Omental fat pad (tissue), 4 donors: ENCODE measurements around the gene SF1. TPM values are rescaled to one million over a fixed set of nuclear protein-coding genes. Genes with fewer than 3 reads are reported as not detected.

Experiments
- ATAC-seq: fragments of 150-250 bp; one replicate; pipeline ENCODE4 v1.9.1; 2016; ENCODE audit warnings: mild to moderate bottlenecking, moderate library complexity; ENCODE audit not compliant: low FRiP score
- DNase-seq: peaks from one replicate; pipeline ENCODE4 v3.0.0-alpha.2; 2019; ENCODE audit warnings: low spot score
- total RNA-seq, 4 donors: library from RNA; depleted of rRNA; stranded (reverse); fragments of >200 nt; gene quantifications; one replicate each; pipeline ENCODE4 v1.1.0, GENCODE V29; 2016
- TF ChIP-seq, protein P1 (sequence below), 3 donors: fragments of 450-650 bp; IDR thresholded peaks; one replicate each; pipeline ENCODE4 v1.5.1; 2016 to 2017; ENCODE audit warnings: antibody characterized with exemption in 3 of 3, mild to moderate bottlenecking in 3 of 3, moderate library complexity in 2 of 3

SF1 gene
- total RNA-seq, 4 donors from 2014 or later: 209 to 411 (median 320) TPM

DNA sequence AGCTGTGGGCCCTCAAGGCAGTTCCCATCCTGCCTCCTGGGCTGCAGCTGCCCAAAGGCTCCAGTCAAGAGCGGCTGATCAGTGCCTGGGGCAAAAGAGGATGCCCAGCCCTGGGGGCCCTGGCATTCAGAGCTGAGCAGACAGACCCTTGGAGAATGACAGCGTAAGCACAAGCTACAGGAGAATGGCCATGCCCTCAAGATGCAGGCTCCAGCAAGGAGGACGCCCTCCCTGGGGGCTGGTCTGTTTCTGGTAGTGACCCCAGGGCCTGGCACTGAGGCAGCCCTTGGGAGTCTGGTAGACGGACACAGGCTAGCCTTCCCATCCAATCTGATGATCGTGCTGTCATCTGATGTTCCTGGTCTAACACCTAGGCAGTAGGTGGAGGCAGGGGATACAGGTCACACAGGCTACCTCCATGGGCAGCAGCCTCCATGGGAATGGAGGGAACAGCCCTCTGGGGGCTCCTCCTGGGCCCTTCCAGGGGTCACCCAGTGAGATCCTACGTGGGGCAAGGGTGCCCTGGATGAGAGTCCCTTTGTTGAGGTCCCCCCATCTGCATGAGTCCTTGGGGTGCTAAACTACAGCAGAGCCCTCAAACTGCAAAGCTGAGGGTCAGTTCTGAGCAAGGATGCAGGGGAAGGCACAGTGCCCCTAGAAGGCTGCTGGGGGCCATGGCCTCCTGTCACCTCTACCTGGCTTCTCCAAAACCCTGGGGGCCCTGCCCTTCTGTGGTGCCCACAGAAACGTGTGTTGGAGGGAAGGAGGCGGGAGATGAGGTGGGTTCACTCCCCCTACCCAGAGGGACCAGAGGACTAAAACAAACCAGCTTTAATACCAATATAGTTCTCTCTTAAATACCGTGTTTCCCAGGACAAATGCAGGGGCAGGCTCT, 10.2 kb upstream of the SF1 start:
- no peak for DNase-seq
- ATAC-seq: no peak

DNA sequence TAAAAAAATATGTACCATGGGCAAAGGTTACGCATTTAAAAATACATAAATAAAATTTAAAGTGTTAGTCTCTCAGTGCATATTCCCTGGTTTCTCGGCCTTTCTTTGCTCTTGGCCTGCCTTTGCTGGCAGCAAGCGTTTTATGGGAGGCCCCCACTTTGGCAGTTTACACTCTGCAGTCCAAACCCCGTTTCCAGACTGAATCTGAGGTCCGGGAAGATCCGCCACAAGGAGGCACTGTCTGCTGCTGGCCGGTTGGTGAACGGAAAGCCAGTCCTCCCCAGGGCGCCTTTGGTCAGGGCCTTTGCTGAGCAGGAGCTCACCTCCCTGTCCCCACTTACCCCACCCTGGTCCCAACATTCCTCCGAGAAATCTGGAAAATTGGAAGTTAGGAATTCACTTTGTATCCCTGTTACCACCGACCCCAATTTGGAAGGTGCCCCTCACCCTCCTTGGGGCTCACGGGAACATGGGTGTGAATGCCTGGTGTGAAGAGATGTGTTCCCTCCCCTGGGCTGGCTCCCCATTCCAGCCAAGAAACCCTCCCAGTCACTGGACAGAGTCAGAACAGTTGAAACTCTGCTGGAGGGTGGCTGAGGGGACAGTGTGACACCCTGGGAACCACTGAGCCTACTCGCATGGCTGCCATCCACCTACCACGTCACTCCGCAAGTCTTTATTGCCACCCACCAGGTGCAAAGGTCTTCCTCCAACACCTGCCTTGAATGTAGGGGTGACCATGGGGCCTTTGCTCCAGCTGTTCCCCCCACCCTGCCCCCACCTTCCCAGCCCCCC, 9.4 kb upstream of the SF1 start:
- TF ChIP-seq, protein P1, sequence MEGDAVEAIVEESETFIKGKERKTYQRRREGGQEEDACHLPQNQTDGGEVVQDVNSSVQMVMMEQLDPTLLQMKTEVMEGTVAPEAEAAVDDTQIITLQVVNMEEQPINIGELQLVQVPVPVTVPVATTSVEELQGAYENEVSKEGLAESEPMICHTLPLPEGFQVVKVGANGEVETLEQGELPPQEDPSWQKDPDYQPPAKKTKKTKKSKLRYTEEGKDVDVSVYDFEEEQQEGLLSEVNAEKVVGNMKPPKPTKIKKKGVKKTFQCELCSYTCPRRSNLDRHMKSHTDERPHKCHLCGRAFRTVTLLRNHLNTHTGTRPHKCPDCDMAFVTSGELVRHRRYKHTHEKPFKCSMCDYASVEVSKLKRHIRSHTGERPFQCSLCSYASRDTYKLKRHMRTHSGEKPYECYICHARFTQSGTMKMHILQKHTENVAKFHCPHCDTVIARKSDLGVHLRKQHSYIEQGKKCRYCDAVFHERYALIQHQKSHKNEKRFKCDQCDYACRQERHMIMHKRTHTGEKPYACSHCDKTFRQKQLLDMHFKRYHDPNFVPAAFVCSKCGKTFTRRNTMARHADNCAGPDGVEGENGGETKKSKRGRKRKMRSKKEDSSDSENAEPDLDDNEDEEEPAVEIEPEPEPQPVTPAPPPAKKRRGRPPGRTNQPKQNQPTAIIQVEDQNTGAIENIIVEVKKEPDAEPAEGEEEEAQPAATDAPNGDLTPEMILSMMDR (IDR thresholded peaks at IDR 0.05): peak in 1 of 3 donors; percentile 38

More for the DNA sequence above, 10.2 kb upstream of the SF1 start:
- TF ChIP-seq, protein P1 (IDR thresholded peaks at IDR 0.05): no peak

DNA sequence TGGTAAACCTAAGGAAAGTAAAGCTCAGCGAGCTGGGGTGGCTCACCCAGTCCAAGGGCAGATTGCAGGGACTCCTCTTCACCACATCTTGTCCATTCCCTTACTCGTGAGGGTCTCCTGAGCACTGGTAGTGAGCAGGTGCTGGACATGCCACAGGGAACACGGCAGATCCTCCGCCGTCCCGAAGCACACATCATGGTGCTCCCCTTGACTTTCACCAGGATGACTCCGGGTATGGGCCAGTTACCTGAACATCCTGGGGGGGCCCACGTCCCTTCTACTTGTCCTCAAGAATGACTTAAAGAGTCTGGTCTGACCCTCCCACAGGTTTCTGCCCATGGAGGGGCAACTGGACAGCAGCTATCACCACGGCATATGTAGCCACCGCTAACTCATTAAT, 8.0 kb upstream of the SF1 start:
- TF ChIP-seq, protein P1 (IDR thresholded peaks at IDR 0.05): no peak
- no peak for ATAC-seq
- no peak for DNase-seq

More for the DNA sequence above, 9.4 kb upstream of the SF1 start:
- ATAC-seq (peak; percentile 21), DNase-seq (no peak)

DNA sequence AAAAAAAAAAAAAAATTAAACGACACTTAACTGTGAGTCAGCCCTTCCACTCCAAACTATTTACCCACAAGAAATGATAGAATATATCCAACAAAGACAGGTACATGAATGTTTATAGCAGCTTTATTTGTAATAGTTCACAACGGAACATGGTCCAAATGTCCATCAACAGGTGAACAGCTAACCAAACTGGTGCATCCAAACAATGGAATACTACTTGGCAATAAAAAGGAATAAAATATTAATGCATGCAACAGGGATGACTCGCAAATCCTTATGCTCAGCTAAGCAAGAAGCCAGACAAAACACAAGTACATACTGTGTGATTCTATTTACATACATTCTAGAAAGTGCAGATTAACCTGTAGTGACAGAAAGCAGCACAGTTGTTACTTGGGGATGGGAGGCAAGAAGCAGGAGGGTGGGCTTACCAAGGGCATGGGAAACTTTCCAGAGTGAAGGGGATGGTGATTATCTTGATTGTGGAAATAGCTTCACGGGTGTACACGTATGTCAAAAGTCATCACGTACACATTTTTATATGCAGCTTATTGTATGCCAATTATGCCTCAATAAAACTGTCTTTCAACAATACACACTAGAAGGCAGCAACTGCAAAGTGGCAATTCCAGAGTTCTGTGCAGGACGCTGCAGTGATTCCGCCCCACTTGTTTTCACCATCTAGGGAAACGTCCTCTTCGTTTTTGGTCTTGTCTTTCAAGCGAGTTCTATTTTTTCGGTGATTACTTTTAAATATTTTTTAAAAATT, 6.7 kb upstream of the SF1 start:
- no peak for ATAC-seq
- TF ChIP-seq, protein P1 (IDR thresholded peaks at IDR 0.05): no peak
- DNase-seq: no peak

DNA sequence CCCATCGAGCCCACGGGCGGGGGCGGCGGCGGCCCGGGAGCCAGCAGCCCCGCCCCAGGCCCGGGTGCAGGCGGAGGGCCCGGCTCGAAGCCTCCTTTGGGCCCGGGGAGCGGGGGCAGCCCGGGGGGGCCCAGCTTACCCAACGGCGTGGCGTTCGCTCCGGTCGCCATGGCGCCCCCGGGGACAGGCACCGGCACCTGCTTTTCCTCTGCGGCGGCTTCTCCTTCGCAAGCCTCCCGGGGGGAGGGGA, 194 bp downstream of the SF1 start:
- TF ChIP-seq, protein P1 (IDR thresholded peaks at IDR 0.05): no peak
- ATAC-seq (peak; percentile 7), DNase-seq (no peak)

DNA sequence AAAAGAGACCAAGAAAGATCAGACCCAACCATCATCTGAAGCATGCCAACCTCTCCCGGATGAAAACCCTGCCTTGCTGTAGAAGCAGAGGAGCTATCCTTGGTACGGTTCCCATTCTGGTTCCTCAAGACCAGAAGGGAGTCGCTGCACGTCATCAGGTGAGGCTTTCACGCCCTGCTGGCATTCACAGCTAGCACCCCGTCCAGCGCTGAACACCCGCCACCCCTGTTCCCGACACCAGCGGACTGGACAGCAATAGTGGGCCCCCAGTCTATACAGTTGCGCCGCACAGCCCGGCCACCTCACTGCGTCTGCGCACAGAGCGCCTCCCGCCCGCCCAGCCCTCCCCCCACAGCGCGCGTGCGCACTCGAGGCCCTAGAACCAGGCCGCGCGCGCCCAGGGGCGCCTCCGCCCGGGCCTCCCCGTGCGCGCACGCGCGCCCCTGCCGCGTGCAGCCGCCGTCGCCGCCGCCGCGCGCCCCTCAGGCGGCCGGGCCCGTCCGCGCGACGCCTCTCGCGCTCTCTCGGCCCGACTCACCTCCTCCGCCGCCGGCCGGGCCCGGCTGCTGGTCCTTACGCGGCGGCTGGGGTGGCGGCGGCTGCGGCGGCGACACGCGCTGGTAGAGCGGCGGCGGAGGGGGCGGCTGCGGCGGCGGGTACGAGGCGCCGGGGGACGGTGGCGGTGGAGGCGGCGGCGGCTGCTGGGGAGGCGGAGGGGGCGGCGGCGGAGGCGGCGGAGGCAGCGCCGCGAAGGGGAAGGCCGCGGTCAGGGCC, 706 bp downstream of the SF1 start:
- peak; percentile 68 for DNase-seq
- peak; percentile 21 for ATAC-seq
- TF ChIP-seq, protein P1 (IDR thresholded peaks at IDR 0.05): no peak
